KMS-11 (cell line): ENCODE measurements around the gene METTL8.
"Not testable (repeated sequence)": the region's sequence is repeated elsewhere in the genome, so short reads cannot be mapped to it uniquely, and the experiment has no call there.

Experiments
- H2AFZ ChIP-seq: fragments of 200-600 bp; sonication (generic); 2 replicates; pipeline ENCODE4 v1.6.1; 2016; ENCODE audit warnings: antibody characterized with exemption, mixed run types, low read depth
- H3K27ac ChIP-seq: fragments of 200-600 bp; sonication (generic); 2 replicates; pipeline ENCODE4 v1.6.1; 2016; ENCODE audit warnings: mild to moderate bottlenecking, mixed run types
- H3K27me3 ChIP-seq: fragments of 200-600 bp; sonication (generic); 2 replicates; pipeline ENCODE4 v1.6.1; 2017; ENCODE audit warnings: mild to moderate bottlenecking, low read depth, mixed run types, moderate library complexity; ENCODE audit not compliant: insufficient read depth
- H3K36me3 ChIP-seq: fragments of 200-600 bp; sonication (generic); 2 replicates; pipeline ENCODE4 v1.6.1; 2017; ENCODE audit warnings: mild to moderate bottlenecking, mixed run types; ENCODE audit not compliant: insufficient read depth
- H3K4me1 ChIP-seq: fragments of 200-600 bp; sonication (generic); 2 replicates; pipeline ENCODE4 v1.6.1; 2016; ENCODE audit warnings: mild to moderate bottlenecking, low read depth, mixed run types; ENCODE audit not compliant: poor library complexity, severe bottlenecking
- H3K4me2 ChIP-seq: fragments of 200-600 bp; sonication (generic); 2 replicates; pipeline ENCODE4 v1.7.0; 2016; ENCODE audit warnings: mild to moderate bottlenecking, mixed run types
- H3K4me3 ChIP-seq: fragments of 200-600 bp; sonication (generic); IDR thresholded peaks from 2 replicates; pipeline ENCODE4 v1.6.1; 2017; ENCODE audit warnings: low read depth, low read length, mixed read lengths; ENCODE audit not compliant: insufficient read depth
- H3K79me2 ChIP-seq: fragments of 200-600 bp; sonication (generic); 2 replicates; pipeline ENCODE4 v1.6.1; 2016; ENCODE audit warnings: low read depth, mixed run types; ENCODE audit not compliant: insufficient read depth
- H3K9ac ChIP-seq: fragments of 200-600 bp; sonication (generic); 2 replicates; pipeline ENCODE4 v1.6.1; 2016; ENCODE audit warnings: mild to moderate bottlenecking, mixed run types
- H4K20me1 ChIP-seq: fragments of 200-600 bp; sonication (generic); 2 replicates; pipeline ENCODE4 v1.6.1; 2016; ENCODE audit warnings: mild to moderate bottlenecking, mixed run types; ENCODE audit not compliant: insufficient read depth
- TF ChIP-seq, protein P1 (sequence below): fragments of 200-600 bp; sonication (generic); conservative IDR thresholded peaks from 2 replicates; pipeline ENCODE4 v1.6.1; 2017; ENCODE audit warnings: low read depth, mild to moderate bottlenecking, antibody characterized with exemption, low read length, moderate library complexity, mixed read lengths

METTL8 gene

DNA sequence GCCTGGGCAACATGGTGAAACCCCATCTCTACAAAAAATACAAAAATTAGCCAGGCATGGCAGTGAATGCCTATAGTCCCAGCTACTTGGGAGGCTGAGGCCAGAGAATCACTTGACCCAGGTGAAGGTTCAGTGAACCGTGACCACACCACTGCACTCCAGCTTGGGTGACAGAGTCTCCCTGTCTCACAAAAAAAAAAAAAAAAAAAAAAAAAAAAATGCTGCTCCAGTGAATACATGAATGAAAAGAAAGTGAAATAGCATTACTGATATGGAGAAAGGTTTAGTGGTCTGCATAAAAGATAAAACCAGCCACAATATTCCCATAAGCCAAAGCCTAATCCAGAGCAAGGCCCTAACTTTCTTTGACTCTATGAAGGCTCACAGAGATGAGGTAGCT, 44.5 kb downstream of the METTL8 start:
- Histone ChIP-seq H3K9ac (no peak overlapping the region), H2AFZ (no peak overlapping the region), H3K4me3 (no peak overlapping the region), H4K20me1 (no peaks in the 10 kb centered on the region), H3K27me3 (no peaks in the 10 kb centered on the region), H3K79me2 (no peaks in the 10 kb centered on the region), H3K27ac (no peak overlapping the region), H3K36me3 (no peaks in the 10 kb centered on the region), H3K4me2 (no peak overlapping the region), H3K4me1 (peaks cover 5% of the 10 kb centered on the region)
- TF ChIP-seq, protein P1, sequence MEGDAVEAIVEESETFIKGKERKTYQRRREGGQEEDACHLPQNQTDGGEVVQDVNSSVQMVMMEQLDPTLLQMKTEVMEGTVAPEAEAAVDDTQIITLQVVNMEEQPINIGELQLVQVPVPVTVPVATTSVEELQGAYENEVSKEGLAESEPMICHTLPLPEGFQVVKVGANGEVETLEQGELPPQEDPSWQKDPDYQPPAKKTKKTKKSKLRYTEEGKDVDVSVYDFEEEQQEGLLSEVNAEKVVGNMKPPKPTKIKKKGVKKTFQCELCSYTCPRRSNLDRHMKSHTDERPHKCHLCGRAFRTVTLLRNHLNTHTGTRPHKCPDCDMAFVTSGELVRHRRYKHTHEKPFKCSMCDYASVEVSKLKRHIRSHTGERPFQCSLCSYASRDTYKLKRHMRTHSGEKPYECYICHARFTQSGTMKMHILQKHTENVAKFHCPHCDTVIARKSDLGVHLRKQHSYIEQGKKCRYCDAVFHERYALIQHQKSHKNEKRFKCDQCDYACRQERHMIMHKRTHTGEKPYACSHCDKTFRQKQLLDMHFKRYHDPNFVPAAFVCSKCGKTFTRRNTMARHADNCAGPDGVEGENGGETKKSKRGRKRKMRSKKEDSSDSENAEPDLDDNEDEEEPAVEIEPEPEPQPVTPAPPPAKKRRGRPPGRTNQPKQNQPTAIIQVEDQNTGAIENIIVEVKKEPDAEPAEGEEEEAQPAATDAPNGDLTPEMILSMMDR, result no peak

DNA sequence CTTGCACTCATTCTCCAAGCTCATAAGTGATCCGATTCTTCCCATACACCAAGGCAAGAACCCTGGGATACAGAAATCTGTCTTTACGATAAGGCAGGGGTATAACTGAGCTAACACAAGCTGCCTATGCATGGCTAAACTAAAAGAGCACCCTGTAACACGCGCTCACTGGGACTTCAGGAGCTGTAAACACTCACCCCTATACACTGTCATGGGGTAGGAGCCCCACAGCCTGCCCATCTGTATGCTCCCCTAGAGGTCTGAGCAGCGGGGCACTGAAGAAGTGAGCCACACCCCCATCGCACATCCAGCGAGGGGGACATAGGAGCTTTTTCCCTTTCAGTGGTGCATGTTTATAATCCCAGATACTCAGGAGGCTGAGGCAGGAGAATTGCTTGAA, 46.7 kb downstream of the METTL8 start:
- Histone ChIP-seq H3K79me2 (no peaks in the 10 kb centered on the region), H3K4me1 (peaks cover 5% of the 10 kb centered on the region), H4K20me1 (no peaks in the 10 kb centered on the region), H3K4me2 (no peak overlapping the region), H3K9ac (no peak overlapping the region), H2AFZ (no peak overlapping the region), H3K36me3 (no peaks in the 10 kb centered on the region), H3K4me3 (no peak overlapping the region), H3K27me3 (no peaks in the 10 kb centered on the region), H3K27ac (no peak overlapping the region)
- TF ChIP-seq, protein P1, result no peak

DNA sequence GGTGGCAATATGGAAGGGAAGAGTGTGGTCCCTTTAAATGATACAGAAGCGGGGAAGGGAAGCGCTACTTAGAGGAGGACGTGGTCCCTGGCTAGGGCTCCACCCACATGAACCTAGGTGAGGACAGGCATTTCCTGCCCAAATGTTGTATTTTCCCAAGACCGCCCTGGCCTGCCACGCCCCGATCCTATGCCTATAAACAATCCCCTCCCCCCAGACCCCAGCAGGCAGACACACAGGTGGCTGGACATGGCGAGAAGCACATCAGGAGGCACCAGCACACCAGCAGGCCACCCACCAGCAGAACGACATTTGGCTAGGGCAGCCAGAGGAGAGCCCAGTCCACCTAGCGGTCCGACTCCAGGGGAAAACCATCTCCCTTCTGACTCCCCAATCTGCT, 47.2 kb downstream of the METTL8 start:
- TF ChIP-seq, protein P1, result no peak
- Histone ChIP-seq H3K27me3 (no peaks in the 10 kb centered on the region), H3K9ac (no peak overlapping the region), H4K20me1 (no peaks in the 10 kb centered on the region), H3K4me3 (no peak overlapping the region), H3K27ac (no peak overlapping the region), H3K4me2 (no peak overlapping the region), H3K36me3 (no peaks in the 10 kb centered on the region), H3K79me2 (no peaks in the 10 kb centered on the region), H2AFZ (no peak overlapping the region), H3K4me1 (peaks cover 5% of the 10 kb centered on the region)

DNA sequence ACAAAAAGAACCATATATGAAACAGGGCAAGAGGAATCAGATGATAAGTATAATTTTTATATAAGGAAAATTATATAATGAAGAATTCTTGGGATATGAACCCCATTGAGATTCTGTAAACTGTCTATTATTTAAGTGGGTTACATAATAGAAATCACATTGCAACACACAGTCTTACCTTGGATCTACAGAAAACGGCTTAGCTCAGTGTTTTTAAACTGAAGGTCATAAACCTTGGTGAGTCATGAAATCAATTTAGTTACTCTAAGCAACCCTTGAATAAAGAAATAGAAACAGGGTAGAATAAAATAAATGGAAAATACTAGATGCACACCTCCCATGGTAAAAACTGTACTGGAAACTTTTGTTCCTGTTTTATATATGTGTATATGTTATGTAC, 50.7 kb downstream of the METTL8 start:
- no peaks in the 10 kb centered on the region for H3K79me2 ChIP-seq
- H2AFZ ChIP-seq, result no peak overlapping the region
- no peak overlapping the region for H3K4me2 ChIP-seq
- peaks cover 10% of the 10 kb centered on the region for H3K4me1 ChIP-seq
- H3K4me3 ChIP-seq, result no peak overlapping the region
- no peaks in the 10 kb centered on the region for H4K20me1 ChIP-seq
- no peak overlapping the region for H3K27ac ChIP-seq
- TF ChIP-seq, protein P1, result no peak
- H3K36me3 ChIP-seq, result no peaks in the 10 kb centered on the region
- no peaks in the 10 kb centered on the region for H3K27me3 ChIP-seq
- no peak overlapping the region for H3K9ac ChIP-seq

DNA sequence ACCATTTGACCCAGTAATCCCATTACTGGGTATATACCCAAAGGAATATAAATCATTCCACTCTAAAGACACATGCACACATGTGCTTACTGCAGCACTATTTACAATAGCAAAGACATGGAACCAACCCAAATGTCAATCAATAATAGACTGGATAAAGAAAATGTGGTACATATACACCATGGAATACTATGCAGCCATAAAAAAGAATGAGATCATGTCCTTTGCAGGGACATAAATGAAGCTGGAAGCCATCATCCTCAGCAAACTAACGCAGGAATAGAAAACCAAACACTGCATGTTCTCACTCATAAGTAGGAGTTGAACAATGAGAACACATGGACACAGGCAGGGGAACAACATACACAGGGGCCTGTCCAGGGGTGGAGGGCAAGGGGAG, 51.6 kb downstream of the METTL8 start:
- H3K79me2 ChIP-seq, result not testable (repeated sequence)

DNA sequence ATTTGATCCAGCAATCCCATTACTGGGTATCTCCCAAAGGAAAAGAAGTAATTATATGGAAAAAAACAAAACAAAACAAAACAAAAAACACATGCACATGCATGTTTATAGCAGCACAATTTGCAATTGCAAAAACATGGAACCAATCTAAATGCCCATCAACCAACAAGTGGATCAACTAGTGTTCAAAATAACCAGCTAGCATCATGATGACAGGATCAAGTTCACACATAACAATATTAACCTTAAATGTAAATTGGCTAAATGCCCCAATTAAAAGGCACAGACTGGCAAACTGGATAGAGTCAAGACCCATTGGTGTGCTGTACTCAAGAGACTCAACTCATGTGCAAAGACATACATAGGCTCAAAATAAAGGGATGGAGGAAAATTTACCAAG, 55.9 kb downstream of the METTL8 start:
- peaks cover 10% of the 10 kb centered on the region for H3K4me1 ChIP-seq
- not testable (repeated sequence) for H3K27me3 ChIP-seq, H3K4me3 ChIP-seq, H4K20me1 ChIP-seq, H3K27ac ChIP-seq, H3K36me3 ChIP-seq, H3K4me2 ChIP-seq, H2AFZ ChIP-seq, H3K79me2 ChIP-seq, H3K9ac ChIP-seq

More for the DNA sequence above, 51.6 kb downstream of the METTL8 start:
- H3K27me3 ChIP-seq, H3K4me2 ChIP-seq, H3K36me3 ChIP-seq, H2AFZ ChIP-seq, H4K20me1 ChIP-seq, H3K9ac ChIP-seq, H3K27ac ChIP-seq, H3K4me3 ChIP-seq: not testable (repeated sequence)
- H3K4me1 ChIP-seq, result peaks cover 10% of the 10 kb centered on the region
